PC-3 (cell line): ENCODE measurements around the gene XPR1. TPM values are rescaled to one million over a fixed set of nuclear protein-coding genes. Genes with fewer than 3 reads are reported as not detected.

Experiments
- ATAC-seq: fragments of 200-7000 bp; cut with Tn5 transposase; 2 replicates; pipeline ENCODE4 v1.9.1; 2020; ENCODE audit warnings: mild to moderate bottlenecking, moderate library complexity
- BruUV-seq: library from RNA; stranded (reverse); fragments of 400-500 nt; replicated peaks from 2 replicates; lab custom pipeline; 2021; lab: Mats Ljungman, UMichigan
- CTCF ChIA-PET: fragments of 300-600 bp; sonication (Branson Sonifier 250); formaldehyde crosslinking; loops from one replicate; lab custom pipeline; 2022; ENCODE audit warnings: antibody characterized with exemption; lab: Charles Lee
- POLR2A ChIA-PET: fragments of 300-600 bp; sonication (Branson Sonifier 250); formaldehyde crosslinking; loops from one replicate; lab custom pipeline; 2022; ENCODE audit warnings: antibody characterized with exemption; ENCODE audit not compliant: unreplicated experiment; lab: Charles Lee
- DNase-seq: peaks from one replicate; pipeline ENCODE4 v3.0.0-alpha.2; 2015
- H2AFZ ChIP-seq: fragments of 300-600 bp; sonication (generic); 2 replicates; pipeline ENCODE4 v1.6.0; 2016; ENCODE audit warnings: antibody characterized with exemption, low read length
- H3F3A ChIP-seq: fragments of 300-600 bp; sonication (generic); one replicate; pipeline ENCODE4 v1.6.0; 2017; ENCODE audit warnings: antibody characterized with exemption, low read length, control low read depth, mild to moderate bottlenecking; ENCODE audit not compliant: unreplicated experiment
- H3K27ac ChIP-seq: fragments of 300-600 bp; sonication (generic); 2 replicates; pipeline ENCODE4 v1.5.1; 2016; ENCODE audit warnings: mild to moderate bottlenecking, low read length
- H3K27me3 ChIP-seq: fragments of 300-600 bp; sonication (generic); 2 replicates; pipeline ENCODE4 v1.6.1; 2016; ENCODE audit warnings: low read length, mixed read lengths
- H3K36me3 ChIP-seq: fragments of 300-600 bp; sonication (generic); 2 replicates; pipeline ENCODE4 v1.6.1; 2016; ENCODE audit warnings: low read depth, mixed run types, low read length, mixed read lengths
- H3K4me1 ChIP-seq: fragments of 300-600 bp; sonication (generic); 2 replicates; pipeline ENCODE4 v1.5.1; 2016; ENCODE audit warnings: low read length; ENCODE audit not compliant: insufficient read depth
- H3K4me2 ChIP-seq: fragments of 300-600 bp; sonication (generic); 2 replicates; pipeline ENCODE4 v1.6.0; 2016; ENCODE audit warnings: low read length
- H3K4me3 ChIP-seq: fragments of 300-600 bp; sonication (generic); 2 replicates; pipeline ENCODE4 v1.5.1; 2016; ENCODE audit warnings: mild to moderate bottlenecking, low read length, mixed read lengths
- H3K79me2 ChIP-seq: fragments of 300-600 bp; sonication (generic); 2 replicates; pipeline ENCODE4 v1.6.1; 2017; ENCODE audit warnings: low read length, mixed read lengths
- H3K9ac ChIP-seq: fragments of 300-600 bp; sonication (generic); 2 replicates; pipeline ENCODE4 v1.6.0; 2016; ENCODE audit warnings: mild to moderate bottlenecking, low read length
- H3K9me2 ChIP-seq: fragments of 300-600 bp; sonication (generic); replicated peaks from 2 replicates; pipeline ENCODE4 v1.6.1; 2016; ENCODE audit warnings: mixed run types, low read length, mixed read lengths
- H3K9me3 ChIP-seq: fragments of 300-600 bp; sonication (generic); 2 replicates; pipeline ENCODE4 v1.6.1; 2016; ENCODE audit warnings: low read length, mixed read lengths
- H4K20me1 ChIP-seq: fragments of 300-600 bp; sonication (generic); 2 replicates; pipeline ENCODE4 v1.6.1; 2016; ENCODE audit warnings: low read length, mixed read lengths
- EZH2 ChIP-seq: fragments of 300-600 bp; sonication (generic); IDR thresholded peaks from one replicate; pipeline ENCODE4 v1.6.1; 2017; ENCODE audit warnings: antibody characterized with exemption, mild to moderate bottlenecking, low read length; ENCODE audit not compliant: unreplicated experiment
- EZH2phosphoT487 ChIP-seq: fragments of 300-600 bp; sonication (generic); IDR thresholded peaks from 2 replicates; pipeline ENCODE4 v1.6.1; 2018; ENCODE audit warnings: mild to moderate bottlenecking, antibody characterized with exemption, low read length, borderline replicate concordance
- intact Hi-C: fragments of 100-400 bp; cut with micrococcal nuclease; formaldehyde crosslinking; loops from 2 replicates; pipeline ENCODE4 v1.9.0; 2023
- total RNA-seq: library from RNA; depleted of rRNA; stranded (reverse); fragments of >200 nt; gene quantifications from 2 replicates; pipeline ENCODE4 v1.2.3, GENCODE V29; 2014
- TF ChIP-seq, protein P1 (sequence below): fragments of 300-600 bp; sonication (generic); conservative IDR thresholded peaks from 2 replicates; pipeline ENCODE4 v1.5.1; 2017; ENCODE audit warnings: antibody characterized with exemption, low read depth, mild to moderate bottlenecking, low read length

Gene XPR1
- total RNA-seq, 1 experiment from 2014 or later: 8.2 TPM

DNA sequence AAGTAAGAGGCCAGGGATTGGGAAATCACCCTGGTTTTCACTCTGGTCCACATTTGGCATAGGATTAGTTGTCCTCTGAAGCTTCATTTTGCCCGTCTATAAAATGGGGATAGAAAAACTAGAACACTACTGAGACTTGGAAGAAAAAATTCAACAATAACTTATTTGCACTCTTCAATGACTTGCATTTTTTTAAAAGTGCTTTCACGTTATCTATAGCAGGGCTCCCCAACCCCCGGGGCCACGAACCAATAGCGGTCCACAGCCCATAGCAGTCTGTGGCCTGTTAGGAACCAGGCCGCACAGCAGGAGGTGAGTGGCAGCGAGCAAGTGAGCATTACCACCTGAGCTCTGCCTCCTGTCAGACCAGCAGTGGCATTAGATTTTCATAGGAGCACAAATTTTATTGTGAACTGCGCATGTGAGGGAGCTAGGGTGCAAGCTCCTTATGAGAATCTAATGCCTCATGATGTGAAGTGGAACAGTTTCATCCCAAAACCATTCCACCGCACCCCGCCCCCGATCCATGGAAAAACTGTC, 283.7 kb downstream of the XPR1 start:
- BruUV-seq: no TSS peak
- POLR2A ChIA-PET: no interaction called here
- Histone ChIP-seq H4K20me1 (no peaks in the 10 kb centered on the region), H3K4me1 (no peaks in the 10 kb centered on the region), H3F3A (no peaks in the 10 kb centered on the region), H2AFZ (no peak overlapping the region), H3K79me2 (no peaks in the 10 kb centered on the region), H3K27ac (no peak overlapping the region), H3K9me3 (no peaks in the 10 kb centered on the region), H3K9ac (no peak overlapping the region), H3K27me3 (no peaks in the 10 kb centered on the region), H3K36me3 (no peaks in the 10 kb centered on the region), H3K4me2 (no peak overlapping the region), H3K9me2 (no peaks in the 10 kb centered on the region), H3K4me3 (no peak overlapping the region)
- intact Hi-C loops: no loop called here
- TF ChIP-seq, protein P1, sequence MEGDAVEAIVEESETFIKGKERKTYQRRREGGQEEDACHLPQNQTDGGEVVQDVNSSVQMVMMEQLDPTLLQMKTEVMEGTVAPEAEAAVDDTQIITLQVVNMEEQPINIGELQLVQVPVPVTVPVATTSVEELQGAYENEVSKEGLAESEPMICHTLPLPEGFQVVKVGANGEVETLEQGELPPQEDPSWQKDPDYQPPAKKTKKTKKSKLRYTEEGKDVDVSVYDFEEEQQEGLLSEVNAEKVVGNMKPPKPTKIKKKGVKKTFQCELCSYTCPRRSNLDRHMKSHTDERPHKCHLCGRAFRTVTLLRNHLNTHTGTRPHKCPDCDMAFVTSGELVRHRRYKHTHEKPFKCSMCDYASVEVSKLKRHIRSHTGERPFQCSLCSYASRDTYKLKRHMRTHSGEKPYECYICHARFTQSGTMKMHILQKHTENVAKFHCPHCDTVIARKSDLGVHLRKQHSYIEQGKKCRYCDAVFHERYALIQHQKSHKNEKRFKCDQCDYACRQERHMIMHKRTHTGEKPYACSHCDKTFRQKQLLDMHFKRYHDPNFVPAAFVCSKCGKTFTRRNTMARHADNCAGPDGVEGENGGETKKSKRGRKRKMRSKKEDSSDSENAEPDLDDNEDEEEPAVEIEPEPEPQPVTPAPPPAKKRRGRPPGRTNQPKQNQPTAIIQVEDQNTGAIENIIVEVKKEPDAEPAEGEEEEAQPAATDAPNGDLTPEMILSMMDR: no peak
- TF ChIP-seq EZH2phosphoT487 (no peak), EZH2 (no peak)
- no peak for ATAC-seq
- CTCF ChIA-PET: no interaction called here
- DNase-seq: no peak

DNA sequence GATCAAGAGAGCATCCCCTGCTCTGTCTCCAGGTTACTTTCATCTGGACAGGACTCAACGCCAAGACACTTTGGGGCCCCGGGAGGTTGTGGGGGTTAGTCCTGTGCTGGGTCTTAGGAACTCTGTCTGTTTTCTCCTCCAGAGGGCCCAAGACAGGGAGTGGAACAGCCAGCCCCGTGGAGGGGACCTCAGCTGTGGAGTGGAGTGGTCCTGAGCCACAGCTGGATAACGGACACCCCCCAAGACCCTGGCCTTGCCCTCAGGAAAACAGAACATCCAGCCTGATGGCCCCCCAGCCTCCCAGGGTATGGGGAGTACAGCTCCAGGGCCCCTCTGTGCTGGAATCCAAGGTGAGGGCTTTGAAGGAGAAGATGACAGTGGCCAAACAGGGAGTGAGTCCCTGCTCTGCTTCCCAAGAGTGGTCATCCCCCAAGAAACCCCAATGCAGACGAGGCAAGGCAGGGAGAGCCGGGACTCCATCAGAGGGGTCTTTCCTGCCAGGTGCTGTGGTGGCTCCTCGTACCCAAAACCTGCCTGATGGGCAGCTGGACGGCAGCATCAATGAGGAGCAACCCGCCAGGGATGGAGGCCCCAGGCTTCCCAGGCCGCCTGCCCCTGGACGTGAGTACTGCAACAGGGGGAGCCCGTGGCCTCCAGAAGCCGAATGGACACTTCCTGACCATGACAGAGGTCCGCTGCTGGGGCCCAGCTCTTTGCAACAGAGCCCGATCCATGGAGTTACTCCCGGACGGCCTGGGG, 284.4 kb downstream of the XPR1 start:
- ChIA-PET CTCF (no interaction called here), POLR2A (no interaction called here)
- Histone ChIP-seq H3F3A (no peaks in the 10 kb centered on the region), H2AFZ (no peak overlapping the region), H3K27ac (no peak overlapping the region), H3K4me3 (no peak overlapping the region), H3K9me3 (no peaks in the 10 kb centered on the region), H3K9me2 (no peaks in the 10 kb centered on the region), H3K36me3 (no peaks in the 10 kb centered on the region), H3K79me2 (no peaks in the 10 kb centered on the region), H3K27me3 (no peaks in the 10 kb centered on the region), H3K4me1 (no peaks in the 10 kb centered on the region), H4K20me1 (no peaks in the 10 kb centered on the region), H3K9ac (no peak overlapping the region), H3K4me2 (no peak overlapping the region)
- intact Hi-C loops: no loop called here
- DNase-seq (no peak), ATAC-seq (no peak)
- no TSS peak for BruUV-seq
- no peak for TF ChIP-seq EZH2
- no peak for TF ChIP-seq EZH2phosphoT487
- TF ChIP-seq, protein P1: no peak

GRCh38 chr1:180916771-180917170, 284.9 kb downstream of the XPR1 start:
- Histone ChIP-seq H3K4me1 (no peaks in the 10 kb centered on the region), H4K20me1 (no peaks in the 10 kb centered on the region), H3F3A (no peaks in the 10 kb centered on the region), H2AFZ (no peak overlapping the region), H3K4me2 (no peak overlapping the region), H3K27me3 (no peaks in the 10 kb centered on the region), H3K9me2 (no peaks in the 10 kb centered on the region), H3K9ac (no peak overlapping the region), H3K79me2 (no peaks in the 10 kb centered on the region), H3K36me3 (no peaks in the 10 kb centered on the region), H3K9me3 (no peaks in the 10 kb centered on the region), H3K4me3 (no peak overlapping the region), H3K27ac (no peak overlapping the region)
- intact Hi-C loops: no loop called here
- TF ChIP-seq EZH2 (no peak), EZH2phosphoT487 (no peak)
- TF ChIP-seq, protein P1: no peak
- ATAC-seq: no peak
- CTCF ChIA-PET: no interaction called here
- BruUV-seq: no TSS peak
- DNase-seq: no peak
- POLR2A ChIA-PET: no interaction called here
